ENCODE data around the gene IRX4.

- TF ChIP-seq GATA2 (IDR thresholded peaks at IDR 0.05; ENCODE audit: low read depth, low read length) (no peak), GATA3 (IDR thresholded peaks at IDR 0.05; ENCODE audit: low read depth, low read length) (no peak)
These were observed 19.3 kb upstream of the IRX4 start for GRCh38 chr5:1901983-1902382.
